Fibroblast of villous mesenchyme (primary cell): Measurements from ENCODE around the gene NPM3. TPM values are rescaled to one million over a fixed set of nuclear protein-coding genes. Genes with fewer than 3 reads are reported as not detected.

Experiments
- DNase-seq: peaks from one replicate; pipeline ENCODE4 v3.0.0-alpha.2; 2010; ENCODE audit warnings: low read depth
- H3K4me3 ChIP-seq: 2 replicates; pipeline ENCODE4 v1.5.1; 2011; ENCODE audit warnings: low read depth, mild to moderate bottlenecking, low read length
- total RNA-seq: library from RNA; depleted of rRNA; stranded (reverse); fragments of >200 nt; gene quantifications from 2 replicates; pipeline ENCODE4 v1.2.3, GENCODE V29; 2012
- TF ChIP-seq, protein P1 (sequence below): IDR thresholded peaks from 2 replicates; pipeline ENCODE4 v1.5.1; 2012; ENCODE audit warnings: low read depth, mild to moderate bottlenecking, low read length; ENCODE audit not compliant: insufficient read depth

The NPM3 gene
- total RNA-seq, 1 donor, result 63.5 TPM

DNA sequence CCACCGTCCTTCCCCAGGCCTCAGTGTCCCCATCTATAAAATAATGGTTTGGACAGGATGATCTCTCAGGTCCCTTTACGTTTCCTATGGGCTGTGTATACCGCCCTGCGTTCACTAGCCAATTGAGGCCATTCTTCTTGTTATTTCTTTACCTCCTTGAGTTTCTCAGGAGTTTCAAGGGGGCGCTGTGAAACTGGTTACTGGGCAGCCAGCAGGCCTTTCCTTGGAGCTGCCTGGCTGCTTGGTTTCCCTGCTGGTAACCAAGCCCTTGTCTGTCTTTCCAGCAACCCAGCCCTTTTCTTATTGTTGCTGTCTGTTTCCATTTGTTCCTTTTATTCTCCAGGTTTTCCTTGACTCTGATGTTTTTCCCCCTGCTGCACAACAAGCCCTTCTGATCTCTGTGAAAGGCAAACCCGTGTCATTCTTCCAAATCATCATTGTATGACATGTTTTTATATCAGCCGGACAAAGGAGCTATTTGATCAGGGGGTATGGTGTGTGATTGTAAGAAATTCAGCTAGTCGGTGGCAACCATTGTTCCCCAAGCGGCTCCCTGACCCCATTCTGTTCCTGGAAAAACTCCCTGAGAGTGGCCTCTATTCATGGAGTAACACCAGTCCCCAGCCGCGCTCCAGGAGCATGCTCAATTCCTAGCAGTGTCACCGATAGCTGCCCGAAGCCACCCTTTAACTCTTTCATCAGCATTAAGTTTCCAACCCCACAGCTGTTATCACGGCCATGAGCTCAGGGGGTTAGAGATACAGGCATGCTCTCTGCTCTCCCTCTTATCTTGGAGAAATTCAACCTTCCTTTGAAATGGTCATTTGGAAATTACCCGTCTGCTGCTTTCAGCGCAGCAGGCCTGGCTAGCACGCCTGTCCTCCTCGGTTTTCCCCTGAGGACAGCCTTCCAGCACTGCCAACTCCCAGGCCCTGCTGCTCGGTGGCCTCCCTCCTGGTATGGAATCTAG, 33.9 kb downstream of the NPM3 start:
- TF ChIP-seq, protein P1, sequence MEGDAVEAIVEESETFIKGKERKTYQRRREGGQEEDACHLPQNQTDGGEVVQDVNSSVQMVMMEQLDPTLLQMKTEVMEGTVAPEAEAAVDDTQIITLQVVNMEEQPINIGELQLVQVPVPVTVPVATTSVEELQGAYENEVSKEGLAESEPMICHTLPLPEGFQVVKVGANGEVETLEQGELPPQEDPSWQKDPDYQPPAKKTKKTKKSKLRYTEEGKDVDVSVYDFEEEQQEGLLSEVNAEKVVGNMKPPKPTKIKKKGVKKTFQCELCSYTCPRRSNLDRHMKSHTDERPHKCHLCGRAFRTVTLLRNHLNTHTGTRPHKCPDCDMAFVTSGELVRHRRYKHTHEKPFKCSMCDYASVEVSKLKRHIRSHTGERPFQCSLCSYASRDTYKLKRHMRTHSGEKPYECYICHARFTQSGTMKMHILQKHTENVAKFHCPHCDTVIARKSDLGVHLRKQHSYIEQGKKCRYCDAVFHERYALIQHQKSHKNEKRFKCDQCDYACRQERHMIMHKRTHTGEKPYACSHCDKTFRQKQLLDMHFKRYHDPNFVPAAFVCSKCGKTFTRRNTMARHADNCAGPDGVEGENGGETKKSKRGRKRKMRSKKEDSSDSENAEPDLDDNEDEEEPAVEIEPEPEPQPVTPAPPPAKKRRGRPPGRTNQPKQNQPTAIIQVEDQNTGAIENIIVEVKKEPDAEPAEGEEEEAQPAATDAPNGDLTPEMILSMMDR, result peak; percentile 11
- H3K4me3 ChIP-seq, result no peak overlapping the region
- DNase-seq, result no peak

DNA sequence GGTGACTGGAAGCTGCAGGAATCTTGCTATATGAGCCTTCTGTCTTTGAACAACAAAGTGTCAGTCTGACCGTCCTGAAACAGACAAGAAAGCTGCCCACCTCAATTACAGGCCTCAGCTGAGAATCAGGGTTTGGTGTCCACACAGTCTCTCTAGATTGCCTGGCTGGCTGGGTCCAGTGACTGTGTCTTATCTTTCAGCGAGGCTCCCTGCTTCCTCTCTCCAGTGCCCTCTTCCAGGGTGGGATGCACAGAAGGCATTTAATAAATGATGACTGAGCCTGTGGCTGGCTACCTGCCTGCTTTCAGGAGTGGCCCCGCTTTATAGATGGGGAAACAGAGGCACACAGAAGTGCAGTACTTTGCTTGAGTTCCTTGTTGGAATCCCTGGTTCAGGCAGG, 34.8 kb downstream of the NPM3 start:
- DNase-seq, result no peak
- TF ChIP-seq, protein P1, result no peak
- H3K4me3 ChIP-seq, result no peak overlapping the region

DNA sequence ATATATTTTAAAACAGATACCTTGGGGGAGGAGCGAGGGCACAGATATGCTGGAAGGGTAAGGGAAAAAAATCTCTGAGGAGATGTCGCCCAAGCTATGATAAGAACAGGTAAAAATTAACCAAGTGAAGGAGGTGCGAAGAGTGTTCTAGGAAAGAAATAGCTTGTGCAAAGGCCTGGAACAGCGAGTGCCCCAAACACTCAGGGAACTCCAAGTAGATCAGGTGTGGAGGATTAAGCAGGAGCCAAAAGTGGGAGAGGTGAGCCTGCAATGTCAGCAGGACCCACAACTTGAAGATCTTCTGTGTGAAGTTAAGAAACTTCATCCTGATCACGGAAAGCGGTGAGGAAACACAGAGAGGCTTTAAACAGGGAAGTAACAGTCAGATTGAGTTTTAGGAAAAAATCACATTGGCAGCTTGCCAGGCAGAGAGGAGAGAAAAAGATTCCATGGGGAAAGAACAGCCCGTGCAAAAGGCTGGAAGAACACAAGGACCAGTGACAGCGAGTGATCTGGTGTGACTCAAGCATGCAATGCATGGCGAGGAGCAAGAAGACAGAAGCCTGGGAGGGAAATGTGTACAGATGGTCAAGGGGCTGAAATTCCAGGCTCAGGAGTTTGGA, 38.1 kb downstream of the NPM3 start:
- no peak for DNase-seq
- H3K4me3 ChIP-seq, result no peak overlapping the region
- TF ChIP-seq, protein P1, result no peak

DNA sequence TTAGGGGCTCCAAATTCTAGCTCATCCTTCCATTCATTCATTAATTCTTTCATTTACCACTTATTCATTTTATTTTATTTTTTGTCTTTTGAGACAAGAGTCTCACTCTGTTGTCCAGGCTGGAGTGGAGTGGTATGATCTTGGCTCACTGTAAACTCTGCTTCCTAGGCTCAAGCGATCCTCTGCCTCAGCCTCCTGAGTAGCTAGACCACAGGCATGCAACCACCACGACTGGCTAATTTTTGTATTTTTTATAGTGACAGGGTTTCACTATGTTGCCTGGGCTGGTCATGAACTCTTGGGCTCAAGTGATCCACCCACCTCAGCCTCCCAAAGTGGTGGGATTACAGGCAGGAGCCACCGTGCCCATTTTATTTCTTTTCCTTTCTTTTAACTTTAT, 39.0 kb downstream of the NPM3 start:
- TF ChIP-seq, protein P1, result no peak
- H3K4me3 ChIP-seq, result no peak overlapping the region
- DNase-seq, result no peak

DNA sequence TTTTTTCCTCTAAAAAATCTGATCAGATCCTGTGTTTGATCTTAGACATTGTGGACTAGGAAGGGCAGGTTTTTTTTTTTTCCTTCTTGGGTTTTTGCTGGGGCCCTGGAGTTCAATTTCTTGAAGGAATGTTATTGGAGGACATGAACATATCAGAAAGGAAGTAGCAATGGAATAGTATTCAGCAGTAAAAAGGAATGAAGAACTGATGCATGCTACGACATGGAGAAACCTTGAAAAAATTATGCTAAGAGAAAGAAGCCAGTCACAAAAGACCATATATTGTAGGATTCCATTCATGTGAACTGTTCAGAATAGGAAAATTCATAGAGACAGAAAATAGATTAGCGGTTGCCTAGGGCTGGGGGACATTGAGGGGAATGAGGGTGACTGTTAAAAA, 41.3 kb downstream of the NPM3 start:
- H3K4me3 ChIP-seq, result no peak overlapping the region
- TF ChIP-seq, protein P1, result no peak
- DNase-seq, result no peak

DNA sequence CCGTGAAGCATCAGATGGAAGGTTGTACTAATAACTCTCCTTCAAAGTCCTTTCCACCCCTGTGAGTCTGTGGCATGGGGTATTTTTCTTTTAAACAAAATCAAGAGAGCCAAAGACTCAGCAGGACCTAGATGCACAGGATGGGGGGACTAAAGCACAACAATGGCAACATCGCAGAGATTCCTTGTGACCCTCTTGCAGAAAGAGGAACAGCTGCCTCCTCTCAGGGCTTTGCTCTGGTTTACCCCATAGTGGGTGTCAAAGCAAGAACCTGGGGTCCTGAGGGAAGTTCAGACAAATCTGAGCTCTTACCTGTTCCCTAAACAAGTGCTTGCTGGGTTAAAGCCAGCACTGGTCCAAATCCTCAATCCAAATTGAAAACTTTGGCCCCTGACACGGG, 46.6 kb downstream of the NPM3 start:
- DNase-seq, result no peak
- no peak overlapping the region for H3K4me3 ChIP-seq
- TF ChIP-seq, protein P1, result no peak
